Measurements from ENCODE around the gene PDIK1L.

DNA sequence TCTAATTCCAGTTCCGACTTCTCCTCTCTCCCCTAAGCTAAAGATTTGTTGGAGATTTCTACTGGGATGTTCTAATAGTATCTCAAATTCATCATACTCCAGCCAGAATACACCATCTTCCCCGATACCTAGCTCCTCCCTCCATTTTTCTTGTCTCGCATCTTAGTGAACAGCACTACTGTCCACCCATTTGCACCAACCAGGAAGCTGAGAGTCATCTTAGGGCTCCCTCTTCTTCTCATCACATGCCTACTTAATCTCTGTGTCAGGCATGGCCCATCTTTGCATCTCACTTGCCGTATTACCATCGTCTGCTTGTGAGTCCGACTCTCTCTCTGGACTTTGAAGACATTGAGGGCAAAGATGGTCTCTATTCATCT, 40.7 kb upstream of the PDIK1L start:
- TF ChIP-seq, protein P1, sequence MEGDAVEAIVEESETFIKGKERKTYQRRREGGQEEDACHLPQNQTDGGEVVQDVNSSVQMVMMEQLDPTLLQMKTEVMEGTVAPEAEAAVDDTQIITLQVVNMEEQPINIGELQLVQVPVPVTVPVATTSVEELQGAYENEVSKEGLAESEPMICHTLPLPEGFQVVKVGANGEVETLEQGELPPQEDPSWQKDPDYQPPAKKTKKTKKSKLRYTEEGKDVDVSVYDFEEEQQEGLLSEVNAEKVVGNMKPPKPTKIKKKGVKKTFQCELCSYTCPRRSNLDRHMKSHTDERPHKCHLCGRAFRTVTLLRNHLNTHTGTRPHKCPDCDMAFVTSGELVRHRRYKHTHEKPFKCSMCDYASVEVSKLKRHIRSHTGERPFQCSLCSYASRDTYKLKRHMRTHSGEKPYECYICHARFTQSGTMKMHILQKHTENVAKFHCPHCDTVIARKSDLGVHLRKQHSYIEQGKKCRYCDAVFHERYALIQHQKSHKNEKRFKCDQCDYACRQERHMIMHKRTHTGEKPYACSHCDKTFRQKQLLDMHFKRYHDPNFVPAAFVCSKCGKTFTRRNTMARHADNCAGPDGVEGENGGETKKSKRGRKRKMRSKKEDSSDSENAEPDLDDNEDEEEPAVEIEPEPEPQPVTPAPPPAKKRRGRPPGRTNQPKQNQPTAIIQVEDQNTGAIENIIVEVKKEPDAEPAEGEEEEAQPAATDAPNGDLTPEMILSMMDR (conservative IDR thresholded peaks at IDR 0.05 in 1 of 2, IDR thresholded peaks at IDR 0.05 in 1 of 2; ENCODE audit: extremely low read depth in 1 of 2, insufficient read depth in 1 of 2, low read depth in 1 of 2, low read length in 2 of 2): no peak
- no peak for TF ChIP-seq EZH2 (IDR thresholded peaks at IDR 0.05; ENCODE audit: borderline replicate concordance, low read length)
